Peyer's patch (tissue), 4 donors: ENCODE data around the gene CCDC85C.

Experiments used
- CTCF ChIP-seq, 6 experiments: fragments of 450-650 bp in 4 of 6; fragments of 200-600 bp in 2 of 6; sonication (generic) in 1 of 6; IDR thresholded peaks; one replicate each; pipeline ENCODE4 v1.5.1; 2017 to 2019; ENCODE audit warnings: antibody characterized with exemption in 6 of 6, mild to moderate bottlenecking in 3 of 6, moderate library complexity in 1 of 6
- POLR2A ChIP-seq, 2 donors: fragments of 450-650 bp; IDR thresholded peaks; one replicate each; pipeline ENCODE4 v1.5.1; 2017; ENCODE audit warnings: antibody characterized with exemption in 2 of 2, mild to moderate bottlenecking in 2 of 2, moderate library complexity in 2 of 2

DNA sequence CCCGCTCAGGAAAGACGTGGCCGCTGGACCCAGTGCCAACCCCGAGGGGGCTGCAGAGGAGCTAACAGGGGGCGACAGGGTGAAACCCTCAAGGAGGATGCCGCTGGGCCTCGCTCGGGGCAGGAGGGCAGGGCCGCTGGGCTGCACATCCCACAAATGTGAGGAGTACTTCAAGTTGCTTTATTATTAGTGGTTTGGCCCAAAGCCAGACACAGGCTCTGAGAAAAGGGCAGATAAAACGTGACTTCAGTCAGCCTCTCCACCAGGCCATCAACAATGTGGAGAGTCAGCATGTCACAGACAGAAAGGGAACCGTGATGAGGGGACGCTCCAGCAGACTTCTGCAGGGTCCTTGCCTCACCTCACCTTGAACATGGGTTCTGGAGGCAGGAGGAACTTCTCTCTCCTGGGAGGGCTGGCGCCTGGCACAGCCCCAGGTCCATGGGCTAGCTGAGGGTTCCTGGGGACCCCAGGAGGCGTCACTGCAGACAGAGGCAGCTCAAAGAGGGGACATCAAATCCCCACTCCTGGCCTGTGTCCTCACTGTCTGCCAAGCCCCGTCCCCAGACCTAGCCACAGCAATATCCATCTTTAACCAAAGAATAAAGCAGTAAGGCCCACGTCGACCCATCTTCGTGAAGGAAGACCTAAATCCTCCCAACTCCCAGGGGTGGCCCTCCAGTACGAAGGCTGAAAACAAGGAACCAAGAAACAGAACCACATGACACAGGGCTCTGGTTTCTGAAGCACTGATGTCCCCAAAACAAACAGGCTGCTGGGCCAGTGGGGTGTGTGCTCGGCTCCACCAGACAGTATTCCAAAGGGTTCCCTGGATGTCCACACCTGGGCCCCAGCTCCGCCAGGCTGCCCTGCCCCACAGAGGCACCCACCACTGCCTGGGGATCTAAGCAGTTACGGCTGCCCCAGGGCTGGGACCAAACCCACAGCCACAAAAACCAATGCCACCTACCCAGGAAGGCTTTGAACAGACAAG, 35.1 kb downstream of the CCDC85C start:
- TF ChIP-seq CTCF (IDR thresholded peaks at IDR 0.05) = no peak
- no peak for TF ChIP-seq POLR2A (IDR thresholded peaks at IDR 0.05)
